Common myeloid progenitor, CD34-positive (primary cell): Measurements from ENCODE around the gene ANO4.

Experiments
- CTCF ChIA-PET: fragments of 350-600 bp; sonication (Branson Sonifier 250); formaldehyde crosslinking; loops from one replicate; lab custom pipeline; 2021; ENCODE audit warnings: antibody characterized with exemption; lab: Charles Lee
- POLR2A ChIA-PET: fragments of 350-600 bp; sonication (Branson Sonifier 250); formaldehyde crosslinking; loops from one replicate; lab custom pipeline; 2021; ENCODE audit warnings: antibody characterized with exemption; lab: Charles Lee
- DNase-seq, 3 donors: peaks; one replicate each; pipeline versions ENCODE4 v3.0.0 to v3.0.0-alpha.2; 2013
- H3K27ac ChIP-seq, 2 experiments: 1 replicate in 1 of 2; 2 replicates in 1 of 2; pipeline ENCODE4 v1.7.0; 2013; ENCODE audit warnings: inconsistent platforms in 2 of 2, low read length in 2 of 2, mild to moderate bottlenecking in 2 of 2, low read depth in 1 of 2, moderate library complexity in 1 of 2; ENCODE audit not compliant: severe bottlenecking in 2 of 2, insufficient read depth in 1 of 2, poor library complexity in 1 of 2
- H3K27me3 ChIP-seq, 5 experiments: replicated peaks in 2 of 5; 1 replicate in 3 of 5; 2 replicates in 2 of 5; pipeline versions ENCODE4 v1.6.1 to v1.7.0; 2013; ENCODE audit warnings: low read length in 4 of 5, mild to moderate bottlenecking in 2 of 5, moderate library complexity in 2 of 5, inconsistent platforms in 1 of 5; ENCODE audit not compliant: insufficient read depth in 5 of 5, control insufficient read depth in 4 of 5
- H3K36me3 ChIP-seq, 4 experiments: 1 replicate in 2 of 4; 2 replicates in 2 of 4; pipeline versions ENCODE4 v1.6.1 to v1.7.0; 2013; ENCODE audit warnings: low read length in 3 of 4, control low read depth in 1 of 4, mild to moderate bottlenecking in 1 of 4; ENCODE audit not compliant: control insufficient read depth in 4 of 4, insufficient read depth in 4 of 4
- H3K4me1 ChIP-seq, 4 experiments: 1 replicate in 3 of 4; 2 replicates in 1 of 4; pipeline versions ENCODE4 v1.6.1 to v1.7.1; 2013; ENCODE audit warnings: low read length in 3 of 4, mild to moderate bottlenecking in 3 of 4, control low read depth in 1 of 4, inconsistent platforms in 1 of 4, moderate library complexity in 1 of 4; ENCODE audit not compliant: control insufficient read depth in 4 of 4, insufficient read depth in 4 of 4; ENCODE audit errors: control extremely low read depth in 1 of 4
- H3K4me3 ChIP-seq, 7 experiments: 1 replicate in 4 of 7; 2 replicates in 3 of 7; pipeline versions ENCODE4 v1.5.1 to v1.7.0; 2013; ENCODE audit warnings: mild to moderate bottlenecking in 7 of 7, low read length in 6 of 7, moderate library complexity in 6 of 7, inconsistent platforms in 2 of 7, low read depth in 2 of 7, control low read depth in 1 of 7; ENCODE audit not compliant: insufficient read depth in 4 of 7, control insufficient read depth in 1 of 7; ENCODE audit errors: extremely low read depth in 1 of 7
- H3K9me3 ChIP-seq, 5 experiments: 1 replicate in 4 of 5; 2 replicates in 1 of 5; pipeline versions ENCODE4 v1.6.1 to v1.7.1; 2013; ENCODE audit warnings: low read length in 4 of 5, mild to moderate bottlenecking in 2 of 5, inconsistent platforms in 1 of 5, low read depth in 1 of 5, moderate library complexity in 1 of 5; ENCODE audit not compliant: control insufficient read depth in 4 of 5, insufficient read depth in 2 of 5; ENCODE audit errors: control extremely low read depth in 1 of 5
- WGBS: methylation state at CpG from one replicate; pipeline ENCODE4 v1.1.5; 2013; ENCODE audit not compliant: insufficient coverage; 5-methylcytosine and 5-hydroxymethylcytosine counted together

Gene ANO4

GRCh38 chr12:100967189-100967588, 172.6 kb downstream of the ANO4 start:
- ChIA-PET POLR2A (no interaction called here), CTCF (no interaction called here)
- WGBS = no CpG with 5 or more reads among the region's 1 CpG

GRCh38 chr12:100970894-100971293, 176.3 kb downstream of the ANO4 start:
- Histone ChIP-seq H3K36me3 (no peaks in the 10 kb centered on the region), H3K27ac (no peak overlapping the region), H3K4me1 (no peaks in the 10 kb centered on the region), H3K9me3 (no peaks in the 10 kb centered on the region), H3K4me3 (no peak overlapping the region), H3K27me3 (peaks cover 0 to 5% (median 0%) of the 10 kb centered on the region in 5 experiments)
- DNase-seq = no peak
- CTCF ChIA-PET = no interaction called here
- 100% methylated on average over 1 of the region's 4 CpGs for WGBS
- POLR2A ChIA-PET = no interaction called here

More at GRCh38 chr12:100967189-100967588, 172.6 kb downstream of the ANO4 start:
- no peak for DNase-seq
- Histone ChIP-seq H3K27me3 (peaks cover 0 to 6% (median 0%) of the 10 kb centered on the region in 5 experiments), H3K9me3 (no peaks in the 10 kb centered on the region), H3K4me1 (no peaks in the 10 kb centered on the region), H3K27ac (no peak overlapping the region), H3K36me3 (no peaks in the 10 kb centered on the region), H3K4me3 (no peak overlapping the region)

DNA sequence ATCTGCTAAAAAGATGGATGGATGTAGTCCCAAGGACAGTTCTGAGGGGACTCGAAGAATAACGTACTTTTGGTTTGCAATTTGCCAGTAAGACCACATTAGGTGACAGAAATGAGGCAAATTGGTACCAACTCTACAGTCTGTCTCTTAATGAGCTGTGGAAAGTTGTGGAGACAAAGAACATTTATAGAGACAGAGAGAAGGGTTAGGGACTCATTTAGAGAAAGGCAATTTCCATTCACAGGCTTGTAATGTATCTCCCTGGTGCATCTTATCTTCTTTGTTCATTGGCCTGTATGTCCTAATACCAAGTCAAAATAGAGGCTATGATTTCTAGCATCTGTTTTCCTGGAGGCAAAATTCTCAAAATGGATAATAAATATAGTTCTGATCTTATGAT, 177.5 kb downstream of the ANO4 start:
- H3K4me1 ChIP-seq = no peaks in the 10 kb centered on the region
- H3K9me3 ChIP-seq = no peaks in the 10 kb centered on the region
- WGBS = 97% methylated on average over 2 of the region's 2 CpGs
- no peak for DNase-seq
- no peak overlapping the region for H3K27ac ChIP-seq
- ChIA-PET POLR2A (no interaction called here), CTCF (no interaction called here)
- H3K4me3 ChIP-seq = no peak overlapping the region
- no peaks in the 10 kb centered on the region for H3K36me3 ChIP-seq
- H3K27me3 ChIP-seq = peaks cover 0 to 5% (median 0%) of the 10 kb centered on the region in 5 experiments

- Histone ChIP-seq H3K4me1 (no peaks in the 10 kb centered on the region), H3K9me3 (no peaks in the 10 kb centered on the region), H3K4me3 (no peak overlapping the region), H3K36me3 (no peaks in the 10 kb centered on the region), H3K27ac (no peak overlapping the region), H3K27me3 (peaks cover 0 to 7% (median 0%) of the 10 kb centered on the region in 5 experiments)
- CTCF ChIA-PET = no interaction called here
- no peak for DNase-seq
- POLR2A ChIA-PET = no interaction called here
- no CpG with 5 or more reads among the region's 3 CpGs for WGBS
Measured at GRCh38 chr12:100974341-100974740, 179.8 kb downstream of the ANO4 start.

DNA sequence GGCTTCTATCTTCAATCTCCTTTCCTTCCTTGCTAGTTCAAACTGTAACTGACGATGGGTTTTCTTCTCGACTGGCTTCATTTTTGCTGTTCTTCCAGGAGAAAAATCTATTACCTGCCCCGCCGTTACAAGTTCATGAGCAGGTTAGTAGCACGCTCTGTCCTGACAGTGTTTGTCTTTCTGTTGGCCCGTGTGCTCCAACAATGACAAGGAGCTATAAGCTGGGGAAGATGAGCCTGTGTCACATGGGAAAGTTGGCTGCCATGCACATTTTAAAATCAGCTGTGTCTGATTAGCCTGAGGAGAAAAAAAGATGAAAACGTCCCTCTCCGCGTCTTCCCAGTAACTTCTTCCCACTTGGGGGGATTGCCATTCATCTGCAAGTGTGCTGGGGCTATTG, 180.2 kb downstream of the ANO4 start:
- Histone ChIP-seq H3K27me3 (peaks cover 0 to 7% (median 0%) of the 10 kb centered on the region in 5 experiments), H3K27ac (no peak overlapping the region), H3K9me3 (no peaks in the 10 kb centered on the region), H3K4me3 (no peak overlapping the region), H3K4me1 (no peaks in the 10 kb centered on the region), H3K36me3 (no peaks in the 10 kb centered on the region)
- no peak for DNase-seq
- POLR2A ChIA-PET = no interaction called here
- WGBS = 92% methylated on average over 6 of the region's 9 CpGs
- CTCF ChIA-PET = no interaction called here

DNA sequence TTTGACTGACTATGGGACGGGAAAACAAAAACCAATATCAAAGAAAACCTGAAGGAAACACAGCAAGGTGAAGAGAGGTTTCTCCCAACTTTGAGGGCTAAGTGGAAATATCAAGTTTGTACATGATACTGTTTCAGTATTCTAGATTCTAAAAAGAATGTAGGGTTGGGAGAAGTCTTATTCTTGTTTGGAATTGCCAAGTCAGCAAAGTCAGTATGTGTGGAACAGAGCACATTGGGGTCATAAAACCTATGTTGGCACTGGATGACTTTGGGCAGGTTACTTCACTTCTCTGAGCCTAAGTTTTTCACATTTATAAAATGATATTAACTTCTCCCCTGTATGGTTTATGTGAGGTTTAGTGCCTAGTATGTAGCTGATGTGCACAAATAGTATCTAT, 182.2 kb downstream of the ANO4 start:
- ChIA-PET CTCF (no interaction called here), POLR2A (no interaction called here)
- Histone ChIP-seq H3K9me3 (no peaks in the 10 kb centered on the region), H3K36me3 (no peaks in the 10 kb centered on the region), H3K4me3 (no peak overlapping the region), H3K27ac (no peak overlapping the region), H3K4me1 (no peaks in the 10 kb centered on the region), H3K27me3 (peaks cover 0 to 7% (median 0%) of the 10 kb centered on the region in 5 experiments)
- no peak for DNase-seq
- 100% methylated on average over 1 of the region's 1 CpG for WGBS

DNA sequence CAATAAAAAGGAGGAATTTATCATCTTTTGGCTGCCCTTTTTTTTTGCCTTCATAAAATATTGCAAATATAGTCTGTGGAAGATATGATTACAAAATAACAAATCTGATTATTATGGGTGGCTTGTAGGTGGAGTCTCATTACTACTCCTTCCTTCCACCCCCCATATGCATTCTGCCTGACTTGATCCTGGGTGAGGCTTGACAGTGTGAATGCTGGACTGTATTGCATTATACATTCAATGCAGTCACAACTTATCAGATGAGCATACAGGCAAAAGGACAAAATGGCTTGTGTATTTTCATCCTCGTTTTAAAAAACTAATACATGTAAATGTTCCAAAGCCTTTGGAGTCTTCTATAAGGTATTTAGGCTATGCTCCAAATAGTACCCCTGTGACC, 186.3 kb downstream of the ANO4 start:
- Histone ChIP-seq H3K36me3 (no peaks in the 10 kb centered on the region), H3K9me3 (no peaks in the 10 kb centered on the region), H3K27me3 (peaks cover 0 to 2% (median 0%) of the 10 kb centered on the region in 5 experiments), H3K4me1 (no peaks in the 10 kb centered on the region), H3K4me3 (no peak overlapping the region), H3K27ac (no peak overlapping the region)
- DNase-seq = no peak
- ChIA-PET POLR2A (no interaction called here), CTCF (interaction anchor here (0.6 to 0.7 kb wide), 2 partner anchors 14 to 55 kb away, joined by 3 read pairs; no protein-coding TSS in a partner anchor)
- WGBS = no CpG with 5 or more reads among the region's 1 CpG
